ENCODE data around the gene CRCP.

- no peak for TF ChIP-seq CTCF (conservative IDR thresholded peaks at IDR 0.05; ENCODE audit: low read depth in 2 of 2)
- TF ChIP-seq EZH2 (IDR thresholded peaks at IDR 0.05; ENCODE audit: low read depth, unreplicated experiment) = no peak
- no peak for TF ChIP-seq REST (IDR thresholded peaks at IDR 0.05; ENCODE audit: unreplicated experiment)
- TF ChIP-seq CREB1 (CRISPR knock-in tag; IDR thresholded peaks at IDR 0.05; ENCODE audit: low read depth) = no peak
- no peak for TF ChIP-seq POLR2AphosphoS5 (IDR thresholded peaks at IDR 0.05; ENCODE audit: low read depth)
- no peak for TF ChIP-seq JUNB (IDR thresholded peaks at IDR 0.05; ENCODE audit: unreplicated experiment)
- no peak for TF ChIP-seq ZNF114 (CRISPR knock-in tag; IDR thresholded peaks at IDR 0.05)
- no peak for TF ChIP-seq ETS1 (IDR thresholded peaks at IDR 0.05)
- TF ChIP-seq EZH2phosphoT487 (IDR thresholded peaks at IDR 0.05; ENCODE audit: unreplicated experiment) = no peak
Measured at GRCh38 chr7:66185680-66186187, 71.1 kb downstream of the CRCP start.
